PC-9 (cell line): Measurements from ENCODE around the gene BCDIN3D.

Experiments used
- EZH2 ChIP-seq: fragments of 200-600 bp; sonication (generic); IDR thresholded peaks from 2 replicates; pipeline ENCODE4 v1.8.0; 2017; ENCODE audit warnings: antibody characterized with exemption, low read depth
- TF ChIP-seq, protein P1 (sequence below): fragments of 200-600 bp; sonication (generic); conservative IDR thresholded peaks from 2 replicates; pipeline ENCODE4 v1.6.1; 2017; ENCODE audit warnings: mixed run types, antibody characterized with exemption, mild to moderate bottlenecking, moderate library complexity

DNA sequence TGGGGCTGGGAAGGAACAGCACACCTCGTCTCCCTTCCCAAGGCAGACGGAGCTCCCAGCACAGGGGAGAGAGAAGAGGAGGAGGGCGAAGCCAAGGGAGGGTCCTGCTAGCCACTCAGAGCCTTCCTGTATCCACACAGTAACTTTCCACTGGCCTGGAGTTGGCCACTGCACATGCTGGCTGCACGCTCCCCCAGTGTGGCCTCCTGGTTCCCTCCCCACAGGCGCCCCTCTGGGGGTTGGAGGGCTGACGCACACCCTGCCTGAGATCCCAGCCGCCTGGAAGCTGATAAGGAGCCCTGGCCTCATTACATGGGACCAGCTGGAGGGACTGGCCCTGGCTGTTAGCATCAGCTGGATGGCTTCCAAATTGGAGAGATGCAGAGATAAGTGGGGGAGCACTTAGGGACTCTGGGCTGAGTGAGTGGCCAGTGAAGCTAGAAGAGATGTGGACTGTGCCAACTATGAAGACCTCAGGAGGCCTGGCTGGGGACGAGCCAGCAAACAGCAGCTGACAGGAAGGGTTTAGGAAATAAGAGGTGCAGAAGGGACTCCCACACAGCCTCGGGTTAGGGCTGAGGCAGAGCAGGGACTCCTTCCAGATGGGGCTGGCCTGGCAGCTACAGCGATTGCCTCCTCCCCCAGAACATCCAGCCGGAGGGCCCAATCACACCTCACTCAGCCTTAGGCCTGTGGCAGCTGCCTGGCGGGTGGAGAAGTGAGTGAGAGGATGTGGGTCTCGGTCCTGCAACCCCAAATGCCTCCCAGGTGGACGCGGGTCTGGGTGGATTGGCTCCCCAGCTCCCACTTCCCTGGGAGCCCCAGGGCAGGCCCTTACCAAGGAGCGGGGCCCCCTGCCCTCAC lies 26.3 kb upstream of the BCDIN3D start:
- TF ChIP-seq, protein P1, sequence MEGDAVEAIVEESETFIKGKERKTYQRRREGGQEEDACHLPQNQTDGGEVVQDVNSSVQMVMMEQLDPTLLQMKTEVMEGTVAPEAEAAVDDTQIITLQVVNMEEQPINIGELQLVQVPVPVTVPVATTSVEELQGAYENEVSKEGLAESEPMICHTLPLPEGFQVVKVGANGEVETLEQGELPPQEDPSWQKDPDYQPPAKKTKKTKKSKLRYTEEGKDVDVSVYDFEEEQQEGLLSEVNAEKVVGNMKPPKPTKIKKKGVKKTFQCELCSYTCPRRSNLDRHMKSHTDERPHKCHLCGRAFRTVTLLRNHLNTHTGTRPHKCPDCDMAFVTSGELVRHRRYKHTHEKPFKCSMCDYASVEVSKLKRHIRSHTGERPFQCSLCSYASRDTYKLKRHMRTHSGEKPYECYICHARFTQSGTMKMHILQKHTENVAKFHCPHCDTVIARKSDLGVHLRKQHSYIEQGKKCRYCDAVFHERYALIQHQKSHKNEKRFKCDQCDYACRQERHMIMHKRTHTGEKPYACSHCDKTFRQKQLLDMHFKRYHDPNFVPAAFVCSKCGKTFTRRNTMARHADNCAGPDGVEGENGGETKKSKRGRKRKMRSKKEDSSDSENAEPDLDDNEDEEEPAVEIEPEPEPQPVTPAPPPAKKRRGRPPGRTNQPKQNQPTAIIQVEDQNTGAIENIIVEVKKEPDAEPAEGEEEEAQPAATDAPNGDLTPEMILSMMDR, result no peak
- TF ChIP-seq EZH2, result no peak
